Fibroblast of skin of scalp (primary cell): ENCODE results near the gene CD2.
"Not testable (repeated sequence)": the region's sequence is repeated elsewhere in the genome, so short reads cannot be mapped to it uniquely, and the experiment has no call there.

Experiments
- DNase-seq: peaks from one replicate; pipeline ENCODE4 v3.0.0-alpha.2; 2013

The CD2 gene

GRCh38 chr1:116732726-116733125, 21.5 kb upstream of the CD2 start:
- no peak for DNase-seq

GRCh38 chr1:116733476-116734365, 20.5 kb upstream of the CD2 start:
- no peak for DNase-seq

DNA sequence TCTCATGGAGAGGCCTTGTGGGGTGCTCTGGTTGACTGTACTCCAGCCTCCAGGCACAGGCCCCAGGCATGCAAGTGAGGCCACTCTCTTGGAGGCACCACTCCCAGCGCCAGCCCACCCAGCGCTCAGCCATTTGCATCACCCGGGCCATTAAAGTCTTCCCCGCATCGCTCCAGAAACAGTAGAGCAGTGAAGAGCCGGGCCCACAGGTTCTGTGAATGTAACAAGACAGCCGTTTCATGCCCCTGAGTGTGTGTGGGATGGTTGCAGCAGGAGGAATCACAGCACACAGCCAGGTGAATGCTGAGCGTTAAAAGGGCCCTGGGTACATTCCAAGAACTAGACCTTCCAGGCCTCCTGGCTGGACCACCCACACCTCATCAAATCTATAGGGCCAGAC, 19.0 kb upstream of the CD2 start:
- DNase-seq = no peak

GRCh38 chr1:116737020-116737854, 17.0 kb upstream of the CD2 start:
- DNase-seq = peak; percentile 60

DNA sequence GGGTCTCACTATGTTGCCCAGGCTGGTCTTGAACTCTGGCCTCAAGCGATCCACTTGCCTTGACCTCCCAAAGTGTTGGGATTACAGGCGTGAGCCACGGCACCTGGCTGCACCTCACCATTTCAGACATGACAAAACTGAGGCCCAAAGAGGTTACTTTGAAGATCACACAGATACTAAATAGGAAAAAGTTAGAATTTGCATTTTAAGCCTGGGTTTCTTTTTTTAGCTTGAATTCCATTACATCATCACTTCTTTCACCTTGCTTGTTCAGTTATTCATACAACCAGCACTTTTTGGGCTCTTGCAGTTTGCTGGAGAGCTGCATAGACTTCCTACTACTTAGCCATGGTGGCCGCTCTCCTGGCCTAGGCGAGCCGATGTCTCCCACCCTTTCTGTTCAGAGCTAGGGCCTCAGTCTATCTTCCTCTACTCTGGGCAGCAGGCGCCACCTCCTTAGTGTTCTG, 16.3 kb upstream of the CD2 start:
- DNase-seq = no peak

- no peak for DNase-seq
Observed at GRCh38 chr1:116738673-116739370, 15.4 kb upstream of the CD2 start.

GRCh38 chr1:116739371-116740012, 14.7 kb upstream of the CD2 start:
- no peak for DNase-seq

- DNase-seq = no peak
Observed at GRCh38 chr1:116740296-116740695, 13.9 kb upstream of the CD2 start.

- DNase-seq = no peak
Observed at GRCh38 chr1:116740746-116741145, 13.5 kb upstream of the CD2 start.

DNA sequence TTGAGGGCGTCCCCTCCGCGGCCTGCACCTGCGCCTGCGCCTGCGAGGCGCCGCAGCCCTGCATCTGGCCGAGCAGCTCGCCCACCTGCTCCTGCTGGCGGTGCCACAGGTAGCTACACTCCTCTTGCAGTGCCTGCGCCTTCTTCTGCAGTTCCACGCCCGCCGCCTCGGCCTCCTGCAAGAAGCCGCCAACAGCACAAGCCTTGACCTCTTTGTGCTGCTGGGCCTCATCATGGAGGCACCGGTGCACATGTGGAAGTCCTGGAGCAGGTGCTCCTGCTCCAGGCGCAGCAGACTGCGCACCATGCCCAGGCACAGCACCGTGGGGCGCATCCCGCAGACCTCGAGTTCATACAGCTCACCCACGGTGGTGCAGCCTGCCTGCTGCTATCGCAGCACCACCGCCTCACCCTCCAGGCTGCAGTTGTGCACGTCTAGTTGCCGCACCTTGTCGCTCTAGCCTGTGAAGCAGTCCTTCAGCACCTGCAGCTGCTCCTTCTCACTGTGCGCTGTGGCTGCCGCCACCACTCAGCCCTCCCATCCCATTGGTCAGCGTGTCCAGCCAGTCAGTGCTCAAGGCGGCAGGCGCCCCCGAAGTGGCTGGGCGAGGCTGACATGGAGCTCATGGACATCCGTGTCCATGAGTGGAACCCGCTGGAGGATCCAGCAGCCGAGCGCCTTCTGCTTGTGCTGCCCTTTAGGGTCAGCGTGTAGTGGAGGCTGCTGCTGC, 12.2 kb upstream of the CD2 start:
- DNase-seq = no peak

- DNase-seq = no peak
Observed at GRCh38 chr1:116743535-116743934, 10.7 kb upstream of the CD2 start.

GRCh38 chr1:116748272-116748671, 6.0 kb upstream of the CD2 start:
- DNase-seq = no peak

DNA sequence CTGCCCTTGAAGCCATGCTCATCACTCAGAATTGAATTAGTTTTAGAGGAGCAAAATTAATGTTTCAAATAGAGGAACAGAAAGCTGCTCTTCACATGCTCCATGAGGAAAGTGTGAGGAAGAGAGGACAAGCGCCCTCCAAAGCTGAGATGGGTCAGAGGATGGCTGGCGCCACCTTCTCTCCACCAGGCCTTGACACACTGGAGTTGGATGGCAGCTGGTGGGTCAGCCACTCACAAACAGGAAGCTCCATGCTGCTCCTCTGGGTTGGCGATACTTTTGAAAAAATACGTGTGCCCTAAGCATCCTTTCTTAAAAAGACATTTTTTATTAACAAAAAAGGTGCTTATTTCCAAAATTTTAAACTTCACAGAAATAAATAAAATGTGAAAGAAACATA, 3.1 kb upstream of the CD2 start:
- no peak for DNase-seq

- DNase-seq = no peak
Observed at GRCh38 chr1:116751621-116752020, 2.6 kb upstream of the CD2 start.

GRCh38 chr1:116753312-116753711, 918 bp upstream of the CD2 start:
- DNase-seq = no peak

- DNase-seq = no peak
Observed at GRCh38 chr1:116755066-116755465, 836 bp downstream of the CD2 start.

- no peak for DNase-seq
Observed at GRCh38 chr1:116755681-116756080, 1.5 kb downstream of the CD2 start.

- not testable (repeated sequence) for DNase-seq
Observed at GRCh38 chr1:116756092-116756491, 1.9 kb downstream of the CD2 start.

GRCh38 chr1:116758456-116758815, 4.2 kb downstream of the CD2 start:
- not testable (repeated sequence) for DNase-seq

DNA sequence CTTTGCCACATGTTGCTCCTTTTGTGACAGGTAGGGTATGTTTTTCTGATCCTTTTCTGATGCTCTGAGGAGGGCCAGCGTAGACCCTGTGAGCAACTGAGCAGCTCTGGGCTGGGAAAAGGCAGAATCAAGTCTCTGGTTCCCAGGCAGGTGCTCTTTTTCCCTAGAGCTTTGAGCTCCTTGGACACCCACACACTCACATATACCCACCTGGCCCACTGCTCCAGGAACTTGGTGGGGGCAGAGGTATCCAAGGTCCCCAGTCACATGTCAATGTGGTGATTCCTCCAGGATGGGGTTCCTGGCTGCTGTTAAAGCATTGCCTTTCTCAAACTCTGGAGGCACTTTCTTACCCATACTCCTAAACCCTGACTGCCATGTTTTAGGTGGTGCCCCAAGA, 5.4 kb downstream of the CD2 start:
- DNase-seq = no peak

DNA sequence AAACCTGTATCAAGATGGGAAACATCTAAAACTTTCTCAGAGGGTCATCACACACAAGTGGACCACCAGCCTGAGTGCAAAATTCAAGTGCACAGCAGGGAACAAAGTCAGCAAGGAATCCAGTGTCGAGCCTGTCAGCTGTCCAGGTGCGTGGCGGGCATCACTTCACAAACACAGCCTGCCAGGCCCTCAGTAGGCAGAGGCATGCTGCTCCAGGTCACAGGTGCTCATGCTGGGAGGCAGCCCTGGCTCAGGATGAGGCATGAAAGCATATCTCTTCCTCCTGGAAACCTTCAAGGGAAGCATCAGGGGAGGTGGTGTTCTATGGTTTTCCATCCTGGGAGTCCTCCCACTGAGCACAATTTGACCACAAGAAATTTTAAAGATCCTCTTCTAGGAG, 6.3 kb downstream of the CD2 start:
- DNase-seq = no peak
